Vagina (tissue), 2 donors: ENCODE results near the gene LIN9. TPM values are rescaled to one million over a fixed set of nuclear protein-coding genes. Genes with fewer than 3 reads are reported as not detected.

Experiments
- DNase-seq, 2 donors: peaks; one replicate each; pipeline ENCODE4 v3.0.0-alpha.2; 2017; ENCODE audit errors: extremely low spot score in 2 of 2
- H3K27ac ChIP-seq: fragments of 200-600 bp; sonication (generic); one replicate; pipeline ENCODE4 v1.5.1; 2019
- H3K27me3 ChIP-seq: fragments of 200-600 bp; sonication (generic); one replicate; pipeline ENCODE4 v1.5.1; 2019
- H3K36me3 ChIP-seq, 2 donors: fragments of 200-600 bp; sonication (generic); one replicate each; pipeline ENCODE4 v1.5.1; 2017 to 2019
- H3K4me1 ChIP-seq: fragments of 200-600 bp; sonication (generic); one replicate; pipeline ENCODE4 v1.5.1; 2019
- H3K4me3 ChIP-seq, 2 donors: fragments of 200-600 bp; sonication (generic); 1 replicate in 1 of 2; 2 replicates in 1 of 2; pipeline ENCODE4 v1.5.1; 2016 to 2019
- H3K9me3 ChIP-seq: fragments of 200-600 bp; sonication (generic); one replicate; pipeline ENCODE4 v1.5.1; 2019
- POLR2A ChIP-seq, 2 donors: fragments of 450-650 bp; IDR thresholded peaks; one replicate each; pipeline ENCODE4 v1.6.1; 2017; ENCODE audit warnings: antibody characterized with exemption in 2 of 2, mild to moderate bottlenecking in 2 of 2, moderate library complexity in 2 of 2
- POLR2AphosphoS5 ChIP-seq, 2 donors: sonication (generic); formaldehyde crosslinking; IDR thresholded peaks; one replicate each; pipeline ENCODE4 v1.9.0; 2017; ENCODE audit warnings: antibody characterized with exemption in 2 of 2, mild to moderate bottlenecking in 2 of 2, low read depth in 1 of 2; ENCODE audit not compliant: insufficient read depth in 1 of 2
- intact Hi-C: fragments of 100-400 bp; cut with DNase I; formaldehyde crosslinking; loops from one replicate; pipeline ENCODE4 v1.15.1; 2023
- total RNA-seq: library from RNA; depleted of rRNA; stranded (reverse); fragments of >200 nt; gene quantifications from one replicate; pipeline ENCODE4 v1.2.3, GENCODE V29; 2016
- TF ChIP-seq, protein P1 (sequence below), 3 experiments: fragments of 450-650 bp in 2 of 3; fragments of 200-600 bp in 1 of 3; sonication (generic) in 1 of 3; IDR thresholded peaks; one replicate each; pipeline ENCODE4 v1.5.1; 2017 to 2019; ENCODE audit warnings: antibody characterized with exemption in 3 of 3, mild to moderate bottlenecking in 2 of 3, moderate library complexity in 2 of 3

LIN9 gene
- total RNA-seq, 1 donor from 2014 or later: 3.9 TPM

DNA sequence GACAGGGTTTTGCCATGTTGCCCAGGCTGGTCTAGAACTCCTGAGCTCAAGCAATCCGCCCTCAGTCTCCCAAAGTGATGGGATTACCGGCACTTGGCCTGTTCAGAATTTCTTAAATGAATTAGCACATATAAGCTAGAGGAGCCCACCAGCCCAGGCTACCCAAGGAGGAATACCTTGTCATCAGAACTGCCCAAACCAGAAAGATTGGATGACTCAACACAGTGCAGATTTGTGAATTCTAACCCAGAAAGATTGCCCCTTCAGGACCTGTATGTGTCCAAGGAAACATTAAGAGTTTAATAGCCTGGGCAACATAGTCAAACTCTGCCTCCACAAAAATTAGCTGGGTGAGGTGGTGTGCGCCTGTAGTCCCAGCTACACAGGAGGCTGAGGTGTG lies 14.0 kb upstream of the LIN9 start:
- DNase-seq: no peak
- TF ChIP-seq POLR2AphosphoS5 (IDR thresholded peaks at IDR 0.05; ENCODE audit: insufficient read depth in 1 of 2, low read depth in 1 of 2): no peak
- no peak for TF ChIP-seq POLR2A (IDR thresholded peaks at IDR 0.05)
- TF ChIP-seq, protein P1, sequence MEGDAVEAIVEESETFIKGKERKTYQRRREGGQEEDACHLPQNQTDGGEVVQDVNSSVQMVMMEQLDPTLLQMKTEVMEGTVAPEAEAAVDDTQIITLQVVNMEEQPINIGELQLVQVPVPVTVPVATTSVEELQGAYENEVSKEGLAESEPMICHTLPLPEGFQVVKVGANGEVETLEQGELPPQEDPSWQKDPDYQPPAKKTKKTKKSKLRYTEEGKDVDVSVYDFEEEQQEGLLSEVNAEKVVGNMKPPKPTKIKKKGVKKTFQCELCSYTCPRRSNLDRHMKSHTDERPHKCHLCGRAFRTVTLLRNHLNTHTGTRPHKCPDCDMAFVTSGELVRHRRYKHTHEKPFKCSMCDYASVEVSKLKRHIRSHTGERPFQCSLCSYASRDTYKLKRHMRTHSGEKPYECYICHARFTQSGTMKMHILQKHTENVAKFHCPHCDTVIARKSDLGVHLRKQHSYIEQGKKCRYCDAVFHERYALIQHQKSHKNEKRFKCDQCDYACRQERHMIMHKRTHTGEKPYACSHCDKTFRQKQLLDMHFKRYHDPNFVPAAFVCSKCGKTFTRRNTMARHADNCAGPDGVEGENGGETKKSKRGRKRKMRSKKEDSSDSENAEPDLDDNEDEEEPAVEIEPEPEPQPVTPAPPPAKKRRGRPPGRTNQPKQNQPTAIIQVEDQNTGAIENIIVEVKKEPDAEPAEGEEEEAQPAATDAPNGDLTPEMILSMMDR (IDR thresholded peaks at IDR 0.05): no peak
- H3K27me3 ChIP-seq: no peaks in the 10 kb centered on the region
- no peak overlapping the region for H3K27ac ChIP-seq
- H3K9me3 ChIP-seq: no peaks in the 10 kb centered on the region
- H3K4me1 ChIP-seq: no peaks in the 10 kb centered on the region
- H3K4me3 ChIP-seq: no peak overlapping the region
- intact Hi-C loops: no loop called here
- H3K36me3 ChIP-seq: no peaks in the 10 kb centered on the region

DNA sequence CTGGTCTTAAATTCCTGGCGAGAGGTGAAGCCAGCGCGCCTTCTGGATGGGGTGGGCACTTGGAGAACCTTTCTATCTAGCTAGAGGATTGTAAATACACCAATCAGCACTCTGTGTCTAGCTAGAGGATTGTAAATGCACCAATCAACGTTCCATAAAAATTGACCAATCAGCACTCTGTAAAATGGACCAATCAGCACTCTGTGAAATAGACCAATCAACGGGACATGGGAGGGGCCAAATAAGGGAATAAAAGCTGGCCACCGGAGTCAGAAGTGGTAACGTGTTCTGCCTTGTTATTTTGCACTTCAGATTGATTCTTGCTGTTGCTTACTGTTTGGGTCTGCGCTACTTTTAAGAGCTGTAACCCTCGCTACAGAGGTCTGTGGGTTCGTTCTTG lies 12.0 kb upstream of the LIN9 start:
- intact Hi-C loops: no loop called here
- no peaks in the 10 kb centered on the region for H3K4me1 ChIP-seq
- no peaks in the 10 kb centered on the region for H3K27me3 ChIP-seq
- no peak overlapping the region for H3K4me3 ChIP-seq
- no peak for TF ChIP-seq POLR2A (IDR thresholded peaks at IDR 0.05)
- TF ChIP-seq, protein P1 (IDR thresholded peaks at IDR 0.05): no peak
- TF ChIP-seq POLR2AphosphoS5 (IDR thresholded peaks at IDR 0.05; ENCODE audit: insufficient read depth in 1 of 2, low read depth in 1 of 2): no peak
- H3K27ac ChIP-seq: no peak overlapping the region
- DNase-seq: peak in 1 of 2 donors; percentile 14
- H3K9me3 ChIP-seq: no peaks in the 10 kb centered on the region
- H3K36me3 ChIP-seq: no peaks in the 10 kb centered on the region

DNA sequence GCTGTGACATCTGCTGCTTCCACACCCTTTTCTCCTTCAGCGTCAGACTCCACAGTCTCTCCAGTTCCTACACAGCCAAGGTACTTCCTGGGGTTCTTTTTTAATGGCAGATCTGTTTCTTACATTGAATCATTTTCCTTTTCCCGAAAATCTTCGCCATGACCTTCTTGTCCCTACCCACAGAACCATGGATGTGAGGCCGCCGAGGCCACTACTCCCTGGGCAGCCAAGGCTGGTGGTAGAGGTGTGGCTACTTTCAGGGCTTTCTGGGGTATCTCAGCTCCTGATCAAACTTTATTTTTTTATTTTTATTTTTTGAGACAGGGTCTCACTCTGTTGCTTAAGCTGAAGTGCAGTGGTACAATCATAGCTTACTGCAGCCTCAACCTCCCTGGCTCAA lies 9.5 kb upstream of the LIN9 start:
- no peak for DNase-seq
- Histone ChIP-seq H3K4me3 (no peak overlapping the region), H3K4me1 (no peaks in the 10 kb centered on the region), H3K36me3 (no peaks in the 10 kb centered on the region), H3K27me3 (no peaks in the 10 kb centered on the region), H3K27ac (no peak overlapping the region), H3K9me3 (no peaks in the 10 kb centered on the region)
- intact Hi-C loops: no loop called here
- TF ChIP-seq POLR2AphosphoS5 (IDR thresholded peaks at IDR 0.05; ENCODE audit: insufficient read depth in 1 of 2, low read depth in 1 of 2) (no peak), POLR2A (IDR thresholded peaks at IDR 0.05) (no peak)
- TF ChIP-seq, protein P1 (IDR thresholded peaks at IDR 0.05): no peak

DNA sequence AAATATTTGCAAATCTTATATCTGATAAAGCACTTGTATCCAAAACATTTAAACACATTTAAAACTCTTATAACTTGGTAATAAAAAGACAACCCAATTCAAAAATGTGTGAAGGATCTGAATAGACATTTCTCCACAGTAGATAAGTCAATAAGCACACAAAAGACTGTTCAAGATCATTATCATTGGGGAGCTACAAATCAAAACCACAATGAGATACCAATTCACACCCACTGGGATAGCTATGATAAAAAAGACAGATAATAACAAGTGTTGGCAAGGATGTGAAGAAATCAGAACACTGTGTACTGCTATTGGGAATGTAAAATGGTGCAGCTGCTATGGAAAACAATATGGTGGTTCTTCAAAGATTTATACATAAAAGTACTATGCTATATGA lies 5.1 kb upstream of the LIN9 start:
- intact Hi-C loops: no loop called here
- DNase-seq: no peak
- Histone ChIP-seq H3K9me3 (no peaks in the 10 kb centered on the region), H3K4me3 (no peak overlapping the region), H3K27me3 (no peaks in the 10 kb centered on the region), H3K4me1 (peaks cover 15% of the 10 kb centered on the region), H3K27ac (no peak overlapping the region), H3K36me3 (no peaks in the 10 kb centered on the region)
- TF ChIP-seq POLR2AphosphoS5 (IDR thresholded peaks at IDR 0.05; ENCODE audit: insufficient read depth in 1 of 2, low read depth in 1 of 2) (no peak), POLR2A (IDR thresholded peaks at IDR 0.05) (no peak)
- TF ChIP-seq, protein P1 (IDR thresholded peaks at IDR 0.05): no peak

DNA sequence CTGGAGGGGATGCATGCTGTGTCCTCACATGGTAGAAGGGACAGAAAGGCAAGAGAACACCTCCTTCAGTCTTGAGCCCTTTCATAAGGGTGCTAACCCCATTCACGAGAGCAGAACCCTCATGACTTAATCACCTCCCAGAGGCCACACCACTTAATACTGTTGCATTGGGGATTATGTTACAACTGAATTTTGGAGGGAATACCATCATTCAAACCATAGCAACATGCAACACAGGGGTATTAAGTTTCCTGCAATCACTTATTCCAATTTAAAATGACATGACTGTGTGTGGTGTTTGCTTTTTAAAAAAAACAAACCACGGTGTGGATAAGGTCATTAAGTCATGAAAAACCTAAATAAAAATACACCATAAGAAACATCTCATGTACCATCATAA lies 3.1 kb upstream of the LIN9 start:
- no peaks in the 10 kb centered on the region for H3K36me3 ChIP-seq
- no peak overlapping the region for H3K4me3 ChIP-seq
- no peak overlapping the region for H3K27ac ChIP-seq
- intact Hi-C loops: no loop called here
- peaks cover 28% of the 10 kb centered on the region for H3K4me1 ChIP-seq
- H3K9me3 ChIP-seq: no peaks in the 10 kb centered on the region
- H3K27me3 ChIP-seq: no peaks in the 10 kb centered on the region
- DNase-seq: no peak
- no peak for TF ChIP-seq POLR2A (IDR thresholded peaks at IDR 0.05)
- TF ChIP-seq POLR2AphosphoS5 (IDR thresholded peaks at IDR 0.05; ENCODE audit: insufficient read depth in 1 of 2, low read depth in 1 of 2): no peak
- TF ChIP-seq, protein P1 (IDR thresholded peaks at IDR 0.05): no peak
